DMS53 (cell line): ENCODE measurements around the gene DCTN1.
A peak's percentile ranks its signal among the peaks of the same experiment; 100 is the strongest.

Source experiments
- DNase-seq: peaks from one replicate; lab custom pipeline; 2025; lab: John Stamatoyannopoulos, UW

Gene DCTN1

DNA sequence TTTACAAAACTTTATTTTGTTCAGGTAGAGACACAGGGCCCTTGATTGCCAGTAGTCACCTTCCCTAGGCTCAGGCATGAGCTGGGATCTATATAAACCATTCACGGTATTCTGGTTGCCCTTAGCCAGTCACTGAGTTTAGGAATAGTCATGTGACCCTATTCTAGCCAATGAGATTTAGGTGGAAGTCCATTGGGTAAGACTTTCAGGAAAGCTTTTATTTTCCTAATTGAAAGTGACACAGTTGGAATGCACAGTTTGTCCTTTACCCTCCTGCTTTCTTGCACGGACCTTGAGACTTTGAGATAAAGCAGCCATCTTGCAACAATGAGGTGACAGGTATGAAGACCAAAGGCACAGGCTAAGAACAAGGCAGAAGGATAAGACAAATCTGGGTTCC is 58.4 kb downstream of the DCTN1 start:
- DNase-seq = no peak

GRCh38 chr2:74317701-74318100 is 62.4 kb downstream of the DCTN1 start:
- DNase-seq = peak; percentile 21

- no peak for DNase-seq
These were observed 63.4 kb downstream of the DCTN1 start for GRCh38 chr2:74316627-74317295.

DNA sequence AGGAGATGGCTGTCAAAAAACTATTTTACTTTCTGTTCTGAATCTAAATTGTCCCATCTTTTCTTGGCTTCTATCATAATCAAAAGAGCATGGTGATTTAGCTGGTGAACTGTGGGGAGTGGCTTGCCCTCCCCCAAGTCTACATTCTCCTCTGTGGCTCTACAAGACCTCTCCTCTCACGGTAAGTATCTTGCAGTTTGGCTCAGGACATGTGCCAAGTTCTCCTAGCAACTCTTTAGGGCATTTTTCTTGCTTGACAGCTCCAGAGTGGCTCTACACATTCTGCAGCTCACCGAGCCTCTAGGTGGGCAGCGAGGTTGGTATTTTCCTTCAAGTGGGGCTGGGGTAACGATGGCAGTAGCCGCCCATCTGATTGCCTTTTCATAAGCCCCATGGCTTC is 66.0 kb downstream of the DCTN1 start:
- no peak for DNase-seq

GRCh38 chr2:74313497-74313896 is 66.6 kb downstream of the DCTN1 start:
- DNase-seq = no peak

- DNase-seq = no peak
These were observed 67.2 kb downstream of the DCTN1 start for GRCh38 chr2:74312913-74313312.
